ENCODE measurements around the gene PRKCB.

The PRKCB gene

GRCh38 chr16:23836404-23837311, 875 bp downstream of the PRKCB start:
- no peak for DNase-seq

GRCh38 chr16:23837553-23838308, 1.9 kb downstream of the PRKCB start:
- no peak for DNase-seq

GRCh38 chr16:23838485-23839142, 2.8 kb downstream of the PRKCB start:
- DNase-seq = no peak

GRCh38 chr16:23840310-23840709, 4.5 kb downstream of the PRKCB start:
- no peak for DNase-seq

- DNase-seq = no peak
These were observed 6.4 kb downstream of the PRKCB start for GRCh38 chr16:23842137-23842600.

- DNase-seq = no peak
These were observed 7.4 kb downstream of the PRKCB start for GRCh38 chr16:23843143-23843542.

GRCh38 chr16:23847251-23847650, 11.5 kb downstream of the PRKCB start:
- DNase-seq = no peak

- DNase-seq = no peak
These were observed 12.2 kb downstream of the PRKCB start for GRCh38 chr16:23847948-23848347.

GRCh38 chr16:23848958-23849357, 13.2 kb downstream of the PRKCB start:
- no peak for DNase-seq

GRCh38 chr16:23852794-23853562, 17.2 kb downstream of the PRKCB start:
- no peak for DNase-seq

- DNase-seq = no peak
These were observed 19.2 kb downstream of the PRKCB start for GRCh38 chr16:23855010-23855409.

- DNase-seq = no peak
These were observed 20.5 kb downstream of the PRKCB start for GRCh38 chr16:23856251-23856709.

- DNase-seq = no peak
These were observed 21.6 kb downstream of the PRKCB start for GRCh38 chr16:23857256-23857880.

- DNase-seq = no peak
These were observed 22.1 kb downstream of the PRKCB start for GRCh38 chr16:23857881-23858269.

GRCh38 chr16:23858542-23858941, 22.8 kb downstream of the PRKCB start:
- no peak for DNase-seq

- no peak for DNase-seq
These were observed 24.0 kb downstream of the PRKCB start for GRCh38 chr16:23859713-23860269.

GRCh38 chr16:23861874-23862273, 26.1 kb downstream of the PRKCB start:
- DNase-seq = no peak

- no peak for DNase-seq
These were observed 26.8 kb downstream of the PRKCB start for GRCh38 chr16:23862556-23862955.

- DNase-seq = no peak
These were observed 28.0 kb downstream of the PRKCB start for GRCh38 chr16:23863511-23864422.

GRCh38 chr16:23865853-23866252, 30.1 kb downstream of the PRKCB start:
- no peak for DNase-seq

- no peak for DNase-seq
These were observed 30.8 kb downstream of the PRKCB start for GRCh38 chr16:23866621-23867020.

Data from NCI-H1048 (cell line).